AG04450 (cell line): Measurements from ENCODE around the gene KRT74. TPM values are rescaled to one million over a fixed set of nuclear protein-coding genes. Genes with fewer than 3 reads are reported as not detected.

Experiments
- CTCF ChIA-PET: fragments of 300-600, 350-600 bp; formaldehyde crosslinking; extraction: SDS; loops from one replicate; lab custom pipeline; 2022; ENCODE audit warnings: antibody characterized with exemption, inconsistent platforms; lab: Charles Lee
- POLR2A ChIA-PET: fragments of 350-600 bp; formaldehyde crosslinking; extraction: SDS; loops from one replicate; lab custom pipeline; 2021; ENCODE audit warnings: antibody characterized with exemption, inconsistent platforms; lab: Yijun Ruan, JAX
- DNase-seq: peaks from one replicate; pipeline ENCODE4 v3.0.0-alpha.2; 2011; ENCODE audit warnings: low read depth, low spot score
- H3K27ac ChIP-seq: one replicate; pipeline ENCODE4 v1.5.1; 2012; ENCODE audit warnings: low read depth, low read length, control low read depth
- H3K27me3 ChIP-seq: one replicate; pipeline ENCODE4 v1.6.0; 2012; ENCODE audit warnings: low read length; ENCODE audit not compliant: control insufficient read depth, insufficient read depth
- H3K4me3 ChIP-seq: 2 replicates; pipeline ENCODE4 v1.5.1; 2011; ENCODE audit warnings: mild to moderate bottlenecking, low read depth, low read length, control low read depth
- H3K9me3 ChIP-seq: 2 replicates; pipeline ENCODE4 v1.5.1; 2012; ENCODE audit warnings: low read length; ENCODE audit not compliant: control insufficient read depth, insufficient read depth
- polyA plus RNA-seq: library from polyadenylated mRNA; depleted of rRNA; stranded (reverse); fragments of >200 nt; gene quantifications from 2 replicates; pipeline ENCODE4 v1.2.3, GENCODE V29; 2011
- TF ChIP-seq, protein P1 (sequence below): IDR thresholded peaks from 2 replicates; pipeline ENCODE4 v1.5.1; 2011; ENCODE audit warnings: low read depth, low read length, control low read depth, inconsistent platforms

Gene KRT74
- polyA plus RNA-seq, 1 experiment: not detected

GRCh38 chr12:52590021-52590420 is 16.4 kb upstream of the KRT74 start:
- no peak for DNase-seq
- H3K9me3 ChIP-seq: peaks cover 3% of the 10 kb centered on the region; the same call in 1 of the 2 replicates
- CTCF ChIA-PET: interaction anchor here (1.1 to 13.8 kb wide), 3 partner anchors 276 to 291 kb away, joined by 3 to 203 read pairs (median 5); no protein-coding TSS in a partner anchor
- H3K27me3 ChIP-seq: peaks cover 15% of the 10 kb centered on the region
- TF ChIP-seq, protein P1, sequence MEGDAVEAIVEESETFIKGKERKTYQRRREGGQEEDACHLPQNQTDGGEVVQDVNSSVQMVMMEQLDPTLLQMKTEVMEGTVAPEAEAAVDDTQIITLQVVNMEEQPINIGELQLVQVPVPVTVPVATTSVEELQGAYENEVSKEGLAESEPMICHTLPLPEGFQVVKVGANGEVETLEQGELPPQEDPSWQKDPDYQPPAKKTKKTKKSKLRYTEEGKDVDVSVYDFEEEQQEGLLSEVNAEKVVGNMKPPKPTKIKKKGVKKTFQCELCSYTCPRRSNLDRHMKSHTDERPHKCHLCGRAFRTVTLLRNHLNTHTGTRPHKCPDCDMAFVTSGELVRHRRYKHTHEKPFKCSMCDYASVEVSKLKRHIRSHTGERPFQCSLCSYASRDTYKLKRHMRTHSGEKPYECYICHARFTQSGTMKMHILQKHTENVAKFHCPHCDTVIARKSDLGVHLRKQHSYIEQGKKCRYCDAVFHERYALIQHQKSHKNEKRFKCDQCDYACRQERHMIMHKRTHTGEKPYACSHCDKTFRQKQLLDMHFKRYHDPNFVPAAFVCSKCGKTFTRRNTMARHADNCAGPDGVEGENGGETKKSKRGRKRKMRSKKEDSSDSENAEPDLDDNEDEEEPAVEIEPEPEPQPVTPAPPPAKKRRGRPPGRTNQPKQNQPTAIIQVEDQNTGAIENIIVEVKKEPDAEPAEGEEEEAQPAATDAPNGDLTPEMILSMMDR: no peak
- POLR2A ChIA-PET: no interaction called here
- H3K27ac ChIP-seq: no peak overlapping the region
- no peak overlapping the region for H3K4me3 ChIP-seq

DNA sequence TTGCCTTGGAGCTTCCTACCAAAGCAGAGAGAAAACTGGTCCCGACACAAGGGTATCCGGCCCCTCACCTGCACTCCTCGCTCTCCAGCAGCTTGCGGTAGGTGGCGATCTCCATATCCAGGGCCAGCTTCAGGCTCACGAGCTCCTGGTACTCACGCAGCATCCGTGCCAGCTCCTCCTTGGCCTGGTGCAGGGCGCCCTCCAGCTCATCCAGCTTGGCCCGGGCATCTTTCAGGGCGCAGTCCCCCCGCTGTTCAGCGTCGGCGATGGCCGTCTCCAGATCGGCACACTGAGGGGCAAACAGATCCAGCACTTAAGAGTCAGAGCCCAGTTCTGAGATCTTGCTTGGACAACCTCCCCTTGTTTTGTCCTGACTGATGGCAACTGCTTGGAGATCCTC is 13.9 kb upstream of the KRT74 start:
- Histone ChIP-seq H3K27ac (no peak overlapping the region), H3K9me3 (peaks cover 3% of the 10 kb centered on the region; the same call in 1 of the 2 replicates), H3K4me3 (no peak overlapping the region), H3K27me3 (peaks cover 17% of the 10 kb centered on the region)
- ChIA-PET POLR2A (no interaction called here), CTCF (interaction anchor here (1.0 to 13.8 kb wide), 2 partner anchors 215 to 294 kb away, joined by 3 to 203 read pairs; no protein-coding TSS in a partner anchor)
- TF ChIP-seq, protein P1: no peak
- no peak for DNase-seq

- CTCF ChIA-PET: interaction anchor here (0.7 to 13.8 kb wide), 3 partner anchors 8 to 295 kb away, joined by 3 to 203 read pairs (median 3); no protein-coding TSS in a partner anchor
- POLR2A ChIA-PET: no interaction called here
These were observed 12.3 kb upstream of the KRT74 start for GRCh38 chr12:52585946-52586345.

GRCh38 chr12:52585066-52585465 is 11.4 kb upstream of the KRT74 start:
- no peak for DNase-seq
- TF ChIP-seq, protein P1: no peak
- ChIA-PET CTCF (interaction anchor here (3.7 to 13.8 kb wide), 2 partner anchors 286 to 296 kb away, joined by 42 to 203 read pairs; no protein-coding TSS in a partner anchor), POLR2A (no interaction called here)
- no peak overlapping the region for H3K4me3 ChIP-seq
- peaks cover 27% of the 10 kb centered on the region for H3K27me3 ChIP-seq
- H3K27ac ChIP-seq: no peak overlapping the region
- H3K9me3 ChIP-seq: peaks cover 3% of the 10 kb centered on the region; the same call in 1 of the 2 replicates

More at GRCh38 chr12:52585946-52586345, 12.3 kb upstream of the KRT74 start:
- Histone ChIP-seq H3K4me3 (no peak overlapping the region), H3K9me3 (peaks cover 3% of the 10 kb centered on the region; the same call in 1 of the 2 replicates), H3K27me3 (peaks cover 26% of the 10 kb centered on the region), H3K27ac (no peak overlapping the region)
- DNase-seq: no peak
- TF ChIP-seq, protein P1: no peak

GRCh38 chr12:52584156-52584682 is 10.6 kb upstream of the KRT74 start:
- POLR2A ChIA-PET: no interaction called here
- no peak overlapping the region for H3K27ac ChIP-seq
- no peak for DNase-seq
- TF ChIP-seq, protein P1: no peak
- H3K9me3 ChIP-seq: peaks cover 3% of the 10 kb centered on the region; the same call in 1 of the 2 replicates
- no peak overlapping the region for H3K4me3 ChIP-seq
- peaks cover 33% of the 10 kb centered on the region for H3K27me3 ChIP-seq
- CTCF ChIA-PET: interaction anchor here (0.9 to 13.8 kb wide), 9 partner anchors 212 to 428 kb away, joined by 3 to 203 read pairs (median 8); no protein-coding TSS in a partner anchor
